HEK293 (cell line): Measurements from ENCODE around the gene IL11RA.

ENCODE experiments used
- ELK4 ChIP-seq: IDR thresholded peaks from 2 replicates; pipeline ENCODE4 v1.6.1; 2011; ENCODE audit warnings: mild to moderate bottlenecking, low read depth, low read length, borderline replicate concordance
- HOXD13 ChIP-seq: sonication (generic); formaldehyde crosslinking; IDR thresholded peaks from 2 replicates; pipeline ENCODE4 v1.8.0; 2022; ENCODE audit warnings: missing genetic modification reagents, borderline replicate concordance
- IKZF3 ChIP-seq: fragments of 450-650 bp; IDR thresholded peaks from 2 replicates; pipeline ENCODE4 v1.5.0; 2018; ENCODE audit warnings: missing biosample characterization, mild to moderate bottlenecking, missing genetic modification characterization, moderate library complexity
- KLF1 ChIP-seq: fragments of 450-650 bp; formaldehyde crosslinking; IDR thresholded peaks from 2 replicates; pipeline ENCODE4 v1.5.1; 2016; ENCODE audit warnings: missing biosample characterization, missing genetic modification characterization
- OSR2 ChIP-seq: fragments of 450-650 bp; formaldehyde crosslinking; IDR thresholded peaks from 2 replicates; pipeline ENCODE4 v1.5.1; 2016; ENCODE audit warnings: missing biosample characterization, missing genetic modification characterization
- PBX3 ChIP-seq: sonication (generic); formaldehyde crosslinking; IDR thresholded peaks from 2 replicates; pipeline ENCODE4 v1.8.1; 2022; ENCODE audit warnings: mild to moderate bottlenecking, moderate library complexity, missing genetic modification reagents
- REPIN1 ChIP-seq: fragments of 450-650 bp; formaldehyde crosslinking; IDR thresholded peaks from 2 replicates; pipeline ENCODE4 v1.5.1; 2017; ENCODE audit warnings: missing biosample characterization, missing genetic modification characterization, low read depth
- SP3 ChIP-seq: fragments of 450-650 bp; formaldehyde crosslinking; IDR thresholded peaks from 2 replicates; pipeline ENCODE4 v1.5.1; 2016; ENCODE audit warnings: missing biosample characterization, missing genetic modification characterization
- TSHZ1 ChIP-seq: fragments of 450-650 bp; formaldehyde crosslinking; IDR thresholded peaks from 2 replicates; pipeline ENCODE4 v1.5.1; 2016; ENCODE audit warnings: missing biosample characterization, missing genetic modification characterization, borderline replicate concordance
- ZBTB20 ChIP-seq: fragments of 450-650 bp; formaldehyde crosslinking; IDR thresholded peaks from 2 replicates; pipeline ENCODE4 v1.5.1; 2016; ENCODE audit warnings: missing biosample characterization, missing genetic modification characterization
- ZBTB48 ChIP-seq: fragments of 450-650 bp; formaldehyde crosslinking; IDR thresholded peaks from 2 replicates; pipeline ENCODE4 v1.5.1; 2016; ENCODE audit warnings: missing biosample characterization, missing genetic modification characterization
- ZBTB49 ChIP-seq: fragments of 450-650 bp; formaldehyde crosslinking; IDR thresholded peaks from 2 replicates; pipeline ENCODE4 v1.5.1; 2016; ENCODE audit warnings: missing biosample characterization, missing genetic modification characterization, low read depth
- ZNF24 ChIP-seq: fragments of 450-650 bp; formaldehyde crosslinking; IDR thresholded peaks from 2 replicates; pipeline ENCODE4 v1.5.1; 2016; ENCODE audit warnings: missing biosample characterization, missing genetic modification characterization
- ZNF266 ChIP-seq: fragments of 450-650 bp; formaldehyde crosslinking; IDR thresholded peaks from 2 replicates; pipeline ENCODE4 v1.5.1; 2016; ENCODE audit warnings: missing biosample characterization, missing genetic modification characterization, low read depth
- ZNF324 ChIP-seq: fragments of 450-650 bp; formaldehyde crosslinking; IDR thresholded peaks from 2 replicates; pipeline ENCODE4 v1.5.1; 2016; ENCODE audit warnings: missing biosample characterization, missing genetic modification characterization
- ZNF335 ChIP-seq: fragments of 450-650 bp; formaldehyde crosslinking; conservative IDR thresholded peaks from 2 replicates; pipeline ENCODE4 v1.5.1; 2016; ENCODE audit warnings: missing biosample characterization, missing genetic modification characterization
- ZNF350 ChIP-seq: fragments of 450-650 bp; formaldehyde crosslinking; IDR thresholded peaks from 2 replicates; pipeline ENCODE4 v1.5.0; 2017; ENCODE audit warnings: missing biosample characterization, mild to moderate bottlenecking, missing genetic modification characterization
- ZNF404 ChIP-seq: fragments of 450-650 bp; formaldehyde crosslinking; IDR thresholded peaks from 2 replicates; pipeline ENCODE4 v1.5.1; 2017; ENCODE audit warnings: missing biosample characterization, missing genetic modification characterization
- ZNF426 ChIP-seq: fragments of 450-650 bp; formaldehyde crosslinking; IDR thresholded peaks from 2 replicates; pipeline ENCODE4 v1.5.1; 2017; ENCODE audit warnings: missing biosample characterization, missing genetic modification characterization, mild to moderate bottlenecking, inconsistent platforms, moderate library complexity
- ZNF433 ChIP-seq: fragments of 450-650 bp; formaldehyde crosslinking; IDR thresholded peaks from 2 replicates; pipeline ENCODE4 v1.5.1; 2016; ENCODE audit warnings: missing biosample characterization, missing genetic modification characterization, low read depth
- ZNF488 ChIP-seq: fragments of 450-650 bp; formaldehyde crosslinking; IDR thresholded peaks from 2 replicates; pipeline ENCODE4 v1.5.1; 2016; ENCODE audit warnings: missing biosample characterization, missing genetic modification characterization
- ZNF530 ChIP-seq: fragments of 450-650 bp; formaldehyde crosslinking; IDR thresholded peaks from 2 replicates; pipeline ENCODE4 v1.5.1; 2016; ENCODE audit warnings: low read depth, missing biosample characterization, missing genetic modification characterization
- ZNF555 ChIP-seq: fragments of 450-650 bp; formaldehyde crosslinking; conservative IDR thresholded peaks from 2 replicates; pipeline ENCODE4 v1.5.1; 2017; ENCODE audit warnings: missing biosample characterization, mild to moderate bottlenecking, missing genetic modification characterization, inconsistent platforms
- ZNF558 ChIP-seq: fragments of 450-650 bp; formaldehyde crosslinking; IDR thresholded peaks from 2 replicates; pipeline ENCODE4 v1.5.1; 2016; ENCODE audit warnings: missing biosample characterization, missing genetic modification characterization
- ZNF561 ChIP-seq: fragments of 450-650 bp; IDR thresholded peaks from 2 replicates; pipeline ENCODE4 v1.5.1; 2018; ENCODE audit warnings: missing biosample characterization, missing genetic modification characterization, borderline replicate concordance
- ZNF621 ChIP-seq: fragments of 450-650 bp; formaldehyde crosslinking; IDR thresholded peaks from 2 replicates; pipeline ENCODE4 v1.5.1; 2017; ENCODE audit warnings: missing biosample characterization, missing genetic modification characterization
- ZNF654 ChIP-seq: fragments of 450-650 bp; formaldehyde crosslinking; IDR thresholded peaks from 2 replicates; pipeline ENCODE4 v1.5.1; 2016; ENCODE audit warnings: low read depth, missing biosample characterization, missing genetic modification characterization
- ZNF76 ChIP-seq: fragments of 450-650 bp; formaldehyde crosslinking; IDR thresholded peaks from 2 replicates; pipeline ENCODE4; 2016; ENCODE audit warnings: low read depth, missing biosample characterization, missing genetic modification characterization, borderline replicate concordance
- ZNF792 ChIP-seq: fragments of 450-650 bp; formaldehyde crosslinking; IDR thresholded peaks from 2 replicates; pipeline ENCODE4 v1.5.1; 2016; ENCODE audit warnings: missing biosample characterization, missing genetic modification characterization
- ZSCAN5A ChIP-seq: fragments of 450-650 bp; formaldehyde crosslinking; IDR thresholded peaks from 2 replicates; pipeline ENCODE4 v1.5.1; 2016; ENCODE audit warnings: missing biosample characterization, missing genetic modification characterization

The IL11RA gene

GRCh38 chr9:34665381-34666250, 13.6 kb downstream of the IL11RA start (continued):
- TF ChIP-seq PBX3 (no peak), KLF1 (tag by site-specific recombination) (peak; percentile 34), ZBTB20 (tag by site-specific recombination) (peak; percentile 87), REPIN1 (no peak), ZNF404 (no peak), HOXD13 (CRISPR knock-in tag) (no peak), ZNF561 (tag by site-specific recombination) (no peak), ZNF24 (tag by site-specific recombination) (no peak), ZSCAN5A (tag by site-specific recombination) (no peak), ZNF488 (tag by site-specific recombination) (no peak), ZNF792 (no peak), ZNF621 (no peak), ZNF266 (tag by site-specific recombination) (no peak), SP3 (tag by site-specific recombination) (peak; percentile 65), ZNF555 (tag by site-specific recombination) (no peak), ZNF558 (tag by site-specific recombination) (no peak), ZBTB48 (tag by site-specific recombination) (peak; percentile 65; the same call in 1 of the 2 replicates), ZNF654 (tag by site-specific recombination) (no peak), ZBTB49 (tag by site-specific recombination) (no peak), ZNF335 (tag by site-specific recombination) (peak; percentile 20; the same call in 1 of the 2 replicates), IKZF3 (tag by site-specific recombination) (peak; percentile 72), ZNF350 (tag by site-specific recombination) (no peak), OSR2 (tag by site-specific recombination) (no peak), TSHZ1 (tag by site-specific recombination) (0 out of 2 replicates have a peak, but pooled peaks have one; percentile 18), ELK4 (no peak), ZNF324 (tag by site-specific recombination) (no peak), ZNF76 (tag by site-specific recombination) (peak; percentile 35; the same call in 1 of the 2 replicates), ZNF530 (tag by site-specific recombination) (no peak), ZNF426 (tag by site-specific recombination) (no peak), ZNF433 (tag by site-specific recombination) (no peak)
